GM21737 (cell line): ENCODE data around the gene COL4A3.
"Not testable (repeated sequence)": the region's sequence is repeated elsewhere in the genome, so short reads cannot be mapped to it uniquely, and the experiment has no call there.

Source experiments
- ATAC-seq: cut with Tn5 transposase; IDR thresholded peaks from one replicate; pipeline ENCODE4 v1.9.1; 2021; ENCODE audit warnings: mild to moderate bottlenecking, moderate library complexity; ENCODE audit not compliant: unreplicated experiment

COL4A3 gene

DNA sequence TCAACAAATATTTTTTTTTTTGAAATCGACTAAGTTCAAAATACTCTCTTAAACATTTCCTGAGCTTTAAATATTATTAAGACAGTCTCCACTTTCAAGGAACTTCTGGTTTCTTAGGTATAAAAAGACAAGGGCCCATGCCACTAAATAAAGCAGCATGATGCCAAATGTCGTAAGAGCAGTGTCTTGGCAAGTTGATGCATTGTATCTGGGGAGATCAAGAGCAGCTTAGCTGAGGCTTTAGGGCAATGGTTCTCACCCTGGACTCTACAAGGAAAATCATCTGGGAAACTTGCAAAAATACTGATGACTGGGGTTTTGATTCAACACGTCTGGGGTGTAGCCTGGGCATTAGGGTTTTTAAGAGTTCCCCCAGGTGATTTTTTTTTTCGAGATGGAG, 41.3 kb downstream of the COL4A3 start:
- no peak for ATAC-seq

DNA sequence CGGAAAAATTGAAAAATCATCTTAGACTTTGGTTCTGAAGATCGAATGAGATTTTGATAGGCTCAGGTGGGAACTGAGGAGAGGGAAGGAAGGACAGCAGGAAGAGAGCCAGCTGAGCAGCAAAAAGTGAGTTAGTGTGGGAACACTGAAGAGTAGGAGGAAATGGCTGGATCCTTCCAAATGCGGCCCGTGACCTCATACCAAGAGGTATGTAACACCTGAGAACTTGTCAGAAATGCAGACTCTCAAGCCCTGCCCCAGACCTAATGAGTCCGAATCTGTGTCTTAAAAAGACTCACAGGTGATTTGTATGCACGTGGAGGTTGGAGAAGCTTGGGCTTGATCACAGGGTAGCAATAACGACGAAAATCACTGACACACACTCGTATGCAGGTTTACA, 42.0 kb downstream of the COL4A3 start:
- no peak for ATAC-seq

GRCh38 chr2:227207573-227207972, 43.1 kb downstream of the COL4A3 start:
- ATAC-seq: no peak

GRCh38 chr2:227214622-227215041, 50.2 kb downstream of the COL4A3 start:
- no peak for ATAC-seq

GRCh38 chr2:227219312-227220105, 55.1 kb downstream of the COL4A3 start:
- ATAC-seq: no peak

GRCh38 chr2:227221120-227221519, 56.7 kb downstream of the COL4A3 start:
- ATAC-seq: no peak

- ATAC-seq: no peak
Measured at GRCh38 chr2:227222292-227222691, 57.9 kb downstream of the COL4A3 start.

DNA sequence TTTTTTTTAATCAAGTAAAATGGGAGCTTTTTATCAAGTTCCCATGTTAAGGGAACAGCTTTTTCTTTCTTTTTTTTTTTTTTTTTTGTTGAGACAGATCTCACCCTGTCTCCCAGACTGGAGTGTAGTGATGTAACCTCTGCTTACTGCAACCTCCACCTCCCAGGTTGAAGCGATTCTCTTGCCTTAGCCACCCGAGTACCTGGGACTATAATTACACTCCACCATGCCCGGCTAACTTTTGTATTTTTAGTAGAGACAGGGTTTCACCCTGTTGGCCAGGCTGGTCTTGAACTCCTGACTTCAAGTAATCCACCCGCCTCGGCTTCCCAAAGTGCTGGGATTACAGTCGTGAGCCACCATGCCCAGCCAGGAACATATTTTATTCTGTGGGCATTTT, 61.2 kb downstream of the COL4A3 start:
- not testable (repeated sequence) for ATAC-seq

DNA sequence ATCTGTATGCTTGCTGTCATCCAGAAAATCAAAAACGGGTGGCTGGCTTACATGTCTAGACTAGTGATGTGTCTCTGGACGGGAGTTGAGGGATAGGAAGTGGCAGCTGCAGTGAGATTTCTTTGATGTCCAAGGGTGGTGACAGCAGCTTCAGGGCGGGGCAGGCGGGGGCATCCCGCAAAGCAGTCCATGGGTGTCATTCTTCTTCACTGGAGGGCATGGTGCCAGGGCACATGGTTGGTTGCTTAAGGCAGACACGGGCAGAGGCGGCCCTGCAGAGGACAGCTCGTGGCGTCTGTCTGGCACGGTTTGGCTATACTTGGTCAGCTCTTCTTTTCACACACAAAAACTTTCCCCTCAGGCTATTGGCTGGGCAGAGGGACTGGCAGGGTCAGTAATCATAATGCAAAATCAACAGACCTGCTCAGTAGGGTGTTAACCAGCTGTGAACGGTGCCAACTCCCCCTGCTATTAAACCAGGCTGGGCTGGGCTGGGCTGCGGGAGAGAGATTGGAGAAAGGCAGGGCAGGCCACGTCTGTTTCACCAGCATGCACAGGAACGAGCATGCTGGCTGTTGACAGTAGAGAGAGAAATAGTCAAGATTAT, 63.7 kb downstream of the COL4A3 start:
- no peak for ATAC-seq

- no peak for ATAC-seq
Measured at GRCh38 chr2:227230151-227230550, 65.7 kb downstream of the COL4A3 start.

- no peak for ATAC-seq
Measured at GRCh38 chr2:227234429-227234828, 70.0 kb downstream of the COL4A3 start.

GRCh38 chr2:227237786-227238185, 73.4 kb downstream of the COL4A3 start:
- no peak for ATAC-seq

- no peak for ATAC-seq
Measured at GRCh38 chr2:227238238-227239237, 74.1 kb downstream of the COL4A3 start.

- ATAC-seq: no peak
Measured at GRCh38 chr2:227241005-227241404, 76.6 kb downstream of the COL4A3 start.

DNA sequence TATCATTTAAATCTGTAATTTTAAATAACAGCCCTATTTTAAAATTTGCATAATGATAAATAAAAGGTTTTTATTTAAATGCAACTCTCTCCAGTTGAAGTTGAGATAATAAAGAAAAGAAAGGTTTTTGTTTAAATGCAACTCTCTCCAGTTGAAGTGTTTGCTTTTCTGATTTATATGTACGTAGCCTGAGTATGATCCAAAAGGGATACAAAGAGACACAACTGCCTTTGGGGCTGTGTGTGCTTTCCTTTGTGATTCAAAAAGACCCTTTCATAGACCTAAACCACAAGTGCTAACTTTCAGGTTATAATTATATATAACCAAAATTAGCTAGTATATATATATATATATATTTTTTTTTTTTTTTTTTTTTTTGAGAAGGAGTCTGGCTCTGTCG, 84.5 kb downstream of the COL4A3 start:
- no peak for ATAC-seq

- no peak for ATAC-seq
Measured at GRCh38 chr2:227252831-227253230, 88.4 kb downstream of the COL4A3 start.

DNA sequence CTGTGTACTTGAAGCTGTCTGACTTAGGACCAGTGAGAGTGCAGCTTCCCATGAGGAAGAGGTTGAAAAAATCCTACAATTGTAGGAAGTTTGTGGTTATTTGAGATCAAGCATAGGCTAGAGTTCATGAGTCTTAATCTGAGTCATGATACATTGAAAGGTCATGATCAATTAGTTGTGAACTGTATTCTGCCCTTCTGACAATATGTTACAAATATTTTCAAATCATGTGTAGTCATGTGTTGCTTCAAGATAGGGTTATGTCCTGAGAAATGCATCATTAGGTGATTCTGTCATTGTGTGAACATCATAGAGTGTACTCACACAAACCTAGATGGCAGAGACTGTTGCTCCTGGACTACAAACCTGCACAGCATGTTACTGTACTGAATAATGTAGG, 92.2 kb downstream of the COL4A3 start:
- ATAC-seq: no peak

GRCh38 chr2:227257820-227258219, 93.4 kb downstream of the COL4A3 start:
- ATAC-seq: no peak

GRCh38 chr2:227260041-227260440, 95.6 kb downstream of the COL4A3 start:
- ATAC-seq: no peak

GRCh38 chr2:227267410-227268115, 103.1 kb downstream of the COL4A3 start:
- ATAC-seq: no peak

DNA sequence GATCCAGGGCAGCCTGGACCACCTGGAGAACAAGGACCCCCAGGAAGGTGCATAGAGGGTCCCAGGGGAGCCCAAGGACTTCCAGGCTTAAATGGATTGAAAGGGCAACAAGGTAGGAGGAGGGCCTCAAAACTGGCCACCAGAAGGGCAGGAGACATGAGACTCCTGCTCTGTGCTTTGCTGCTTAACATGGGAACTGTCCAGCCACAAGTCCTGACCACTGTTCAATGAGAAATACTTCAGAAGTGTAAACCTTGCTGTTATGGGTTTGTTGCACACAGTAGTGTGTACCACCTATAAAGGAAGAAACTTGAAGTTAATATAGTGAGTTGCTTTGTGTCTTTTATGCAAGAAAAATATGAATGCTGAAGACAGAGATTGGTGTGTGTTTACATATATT, 116.5 kb downstream of the COL4A3 start:
- ATAC-seq: no peak
